ENCODE data around the gene TPRG1. TPM values are rescaled to one million over a fixed set of nuclear protein-coding genes. Genes with fewer than 3 reads are reported as not detected.

The TPRG1 gene
- total and polyA plus RNA-seq, 2 of the 8 experiments (the other 6 are each of a cell fraction or from before 2014, with no cell fraction given): 0.37 to 0.47 TPM

GRCh38 chr3:189249987-189250386 is 78.2 kb downstream of the TPRG1 start:
- H3K36me3 ChIP-seq (ENCODE audit: control insufficient read depth in 2 of 4, insufficient read depth in 4 of 4, low read length in 3 of 4): no peaks in the 10 kb centered on the region
- H4K91ac ChIP-seq (replicated peaks; ENCODE audit: insufficient read length, low read length): no peak overlapping the region
- H3K18ac ChIP-seq (ENCODE audit: extremely low read depth, low read length): no peak overlapping the region
- no peaks in the 10 kb centered on the region for H4K20me1 ChIP-seq (replicated peaks in 1 of 2; ENCODE audit: control insufficient read depth in 1 of 2, insufficient read depth in 2 of 2, low read length in 2 of 2)
- H3K56ac ChIP-seq (replicated peaks; ENCODE audit: insufficient read length, low read depth, low read length): no peak overlapping the region
- H3K9me3 ChIP-seq (ENCODE audit: insufficient read depth in 2 of 2, low read depth in 1 of 2, low read length in 1 of 2): no peaks in the 10 kb centered on the region
- no peak overlapping the region for H2AK5ac ChIP-seq (ENCODE audit: low read depth, low read length)
- no peaks in the 10 kb centered on the region for H3K79me1 ChIP-seq (ENCODE audit: low read depth, low read length)
- no peak for DNase-seq (ENCODE audit: low read depth in 1 of 2, low spot score in 2 of 2)
- ChIA-PET CTCF (ENCODE audit: partially characterized antibody) (interaction anchor here (0.9 to 1.4 kb wide), 3 partner anchors 14 to 402 kb away, joined by 3 to 5 read pairs (median 4); no protein-coding TSS in a partner anchor), POLR2A (ENCODE audit: partially characterized antibody) (no interaction called here)
- H3K79me2 ChIP-seq (ENCODE audit: control insufficient read depth in 1 of 2, insufficient read depth in 2 of 2, low read length in 2 of 2): no peaks in the 10 kb centered on the region
- no peak overlapping the region for H3K23ac ChIP-seq (ENCODE audit: insufficient read length)
- H3K27me3 ChIP-seq (replicated peaks in 1 of 4; ENCODE audit: control insufficient read depth in 3 of 4, extremely low read depth in 1 of 4, insufficient read depth in 3 of 4, low read length in 3 of 4): no peaks in the 10 kb centered on the region
- no peak overlapping the region for H2AFZ ChIP-seq (ENCODE audit: low read length)
- H3K4me2 ChIP-seq (ENCODE audit: insufficient read depth in 1 of 2, low read depth in 2 of 2, low read length in 2 of 2): no peak overlapping the region
- H3K23me2 ChIP-seq (ENCODE audit: low read depth, low read length): no peaks in the 10 kb centered on the region
- no peak overlapping the region for H3K27ac ChIP-seq (ENCODE audit: low read depth, low read length)
- no peak overlapping the region for H4K5ac ChIP-seq (ENCODE audit: insufficient read length, low read depth, low read length)
- no peak for TF ChIP-seq GABPA (IDR thresholded peaks at IDR 0.05; ENCODE audit: borderline replicate concordance, insufficient read depth, low read length)
- no peak for TF ChIP-seq TCF12 (IDR thresholded peaks at IDR 0.05; ENCODE audit: low read depth, low read length)
- TF ChIP-seq CEBPB (IDR thresholded peaks at IDR 0.05; ENCODE audit: low read depth, low read length): no peak
- TF ChIP-seq TAF1 (IDR thresholded peaks at IDR 0.05; ENCODE audit: low read depth, low read length): no peak
- TF ChIP-seq SAP30 (IDR thresholded peaks at IDR 0.05; ENCODE audit: insufficient read depth, insufficient replicate concordance, low read length): no peak
- TF ChIP-seq CBX5 (IDR thresholded peaks at IDR 0.05; ENCODE audit: low read depth, low read length): no peak
- TF ChIP-seq RAD21 (IDR thresholded peaks at IDR 0.05 in 1 of 2, conservative IDR thresholded peaks at IDR 0.05 in 1 of 2; ENCODE audit: low read depth in 2 of 2, low read length in 2 of 2): no peak
- no peak for TF ChIP-seq MAFK (IDR thresholded peaks at IDR 0.05; ENCODE audit: low read depth, low read length)
- TF ChIP-seq SP1 (IDR thresholded peaks at IDR 0.05; ENCODE audit: low read depth, low read length): no peak
- no peak overlapping the region for H3K4ac ChIP-seq (replicated peaks; ENCODE audit: insufficient read length, low read depth, low read length)
- no peak overlapping the region for H2BK12ac ChIP-seq (ENCODE audit: low read depth, low read length)
- 73% methylated on average over 1 of the region's 1 CpG; no CpG with 5 or more reads in 1 of the 2 experiments for WGBS, 2 experiments (ENCODE audit: extremely low coverage in 1 of 2, insufficient coverage in 1 of 2, insufficient read length in 1 of 2, insufficient replicate concordance in 2 of 2, low coverage in 1 of 2, low lambda C conversion rate in 2 of 2, missing lambda C conversion rate in 1 of 2)
- FAIRE-seq: no peak
- no peak overlapping the region for H3K14ac ChIP-seq (ENCODE audit: insufficient read length)
- no peak overlapping the region for H3K4me3 ChIP-seq (ENCODE audit: extremely low read depth in 1 of 4, insufficient read depth in 2 of 4, low read depth in 3 of 4, low read length in 4 of 4)
- H2BK15ac ChIP-seq (ENCODE audit: low read length): no peak overlapping the region
- no peak overlapping the region for H4K8ac ChIP-seq (ENCODE audit: extremely low read depth, insufficient read depth, low read length)
- no peaks in the 10 kb centered on the region for H3K4me1 ChIP-seq (replicated peaks in 1 of 4; ENCODE audit: control insufficient read depth in 3 of 4, insufficient read depth in 4 of 4, low read length in 3 of 4)
- H3K9ac ChIP-seq (replicated peaks in 1 of 4; ENCODE audit: extremely low read depth in 1 of 4, low read depth in 3 of 4, low read length in 3 of 4): no peak overlapping the region
- no peak overlapping the region for H2BK120ac ChIP-seq (replicated peaks; ENCODE audit: low read depth, low read length)
- no peak overlapping the region for H2BK5ac ChIP-seq (ENCODE audit: low read depth, low read length)
- no peak overlapping the region for H2BK20ac ChIP-seq (ENCODE audit: low read length)

All from H1 (cell line).